NCI-H1417 treated with DMSO at 0.1 percent for 48 hours (cell line): ENCODE data around the gene RNF144B.
A peak's percentile ranks its signal among the peaks of the same experiment; 100 is the strongest.

Experiments
- DNase-seq: peaks from one replicate; lab custom pipeline; 2025; lab: John Stamatoyannopoulos, UW

The RNF144B gene

DNA sequence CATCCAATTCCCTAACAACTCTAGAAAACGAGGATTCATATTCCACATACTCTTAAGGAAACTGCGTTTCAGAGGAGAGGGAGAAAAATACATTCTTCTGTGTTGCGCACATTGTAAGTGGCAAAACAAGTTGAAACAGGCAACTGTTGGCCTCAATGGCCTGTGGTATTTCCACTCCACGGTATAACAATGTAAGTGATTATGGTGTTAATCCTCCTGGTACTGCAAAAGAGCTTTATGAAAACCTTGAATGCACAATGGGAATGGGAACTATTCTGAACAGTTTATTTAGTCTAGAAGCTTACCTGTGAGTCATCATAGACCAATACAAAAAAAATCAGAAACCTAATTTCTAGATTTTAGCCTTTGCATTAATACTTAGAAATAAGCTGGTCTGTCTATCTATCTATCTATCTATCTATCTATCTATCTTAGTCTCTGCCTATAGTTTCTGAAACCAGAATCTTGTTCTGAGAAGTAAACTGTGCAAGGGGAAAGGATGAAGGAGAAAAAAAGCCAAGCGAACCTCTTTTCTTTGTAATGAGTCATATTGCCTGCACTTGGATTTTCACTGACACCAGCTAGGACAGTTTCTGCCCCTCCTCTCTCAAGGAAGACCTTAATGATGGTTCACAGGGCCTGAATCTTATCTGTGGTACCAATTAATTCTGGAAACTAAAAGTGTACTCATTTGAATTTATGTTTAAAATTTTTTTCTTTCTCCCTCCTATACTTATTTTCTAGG lies 101.5 kb downstream of the RNF144B start:
- DNase-seq, result no peak

GRCh38 chr6:18489335-18489734 lies 102.2 kb downstream of the RNF144B start:
- DNase-seq, result no peak

- DNase-seq, result no peak
These were observed 104.3 kb downstream of the RNF144B start for GRCh38 chr6:18491308-18492045.

- no peak for DNase-seq
These were observed 105.8 kb downstream of the RNF144B start for GRCh38 chr6:18492972-18493371.

DNA sequence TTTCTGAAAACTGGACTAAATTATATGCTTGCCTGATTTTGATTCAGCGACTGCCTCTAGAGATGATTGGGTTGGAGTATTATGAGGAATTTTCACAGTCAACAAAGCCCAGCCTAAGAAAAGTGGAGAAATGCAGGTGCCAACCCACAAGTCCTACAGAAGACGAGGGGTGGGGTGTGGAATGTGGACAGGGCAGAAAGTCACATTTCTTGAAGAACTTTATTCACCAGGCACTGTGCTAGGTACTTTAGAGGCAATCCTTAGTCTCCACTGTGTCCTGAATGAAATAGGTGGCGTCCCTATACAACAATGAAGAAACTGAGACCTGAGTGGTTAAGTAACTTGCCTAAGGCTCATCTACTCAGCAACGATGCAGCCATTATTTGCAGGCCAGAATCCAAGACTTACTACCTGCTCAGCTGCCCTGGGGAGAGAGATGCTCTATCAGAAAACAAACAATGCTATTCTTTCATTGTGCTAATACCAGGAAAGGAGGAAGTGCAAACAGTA lies 106.3 kb downstream of the RNF144B start:
- DNase-seq, result no peak

- no peak for DNase-seq
These were observed 106.8 kb downstream of the RNF144B start for GRCh38 chr6:18493925-18494324.

GRCh38 chr6:18495236-18495635 lies 108.1 kb downstream of the RNF144B start:
- no peak for DNase-seq

DNA sequence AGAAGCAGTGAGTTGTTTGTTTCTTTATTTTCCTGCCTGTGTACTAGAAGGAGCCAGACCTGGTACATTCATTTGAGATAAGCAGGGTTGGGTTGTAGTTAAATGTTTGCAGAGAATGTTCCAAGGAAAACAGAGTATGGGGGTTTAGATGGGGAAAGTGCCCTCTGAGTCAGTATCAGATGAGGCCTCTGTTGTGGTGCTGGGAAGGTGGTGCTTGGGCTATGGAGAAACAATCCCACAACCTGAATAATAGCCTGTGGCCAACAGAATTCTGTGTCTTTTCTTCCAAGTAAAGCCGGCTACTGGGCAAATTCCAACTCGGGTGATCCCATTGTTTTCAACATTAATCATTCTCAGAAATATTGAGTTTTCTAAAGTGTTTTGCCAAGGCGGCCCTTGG lies 109.3 kb downstream of the RNF144B start:
- DNase-seq, result no peak

DNA sequence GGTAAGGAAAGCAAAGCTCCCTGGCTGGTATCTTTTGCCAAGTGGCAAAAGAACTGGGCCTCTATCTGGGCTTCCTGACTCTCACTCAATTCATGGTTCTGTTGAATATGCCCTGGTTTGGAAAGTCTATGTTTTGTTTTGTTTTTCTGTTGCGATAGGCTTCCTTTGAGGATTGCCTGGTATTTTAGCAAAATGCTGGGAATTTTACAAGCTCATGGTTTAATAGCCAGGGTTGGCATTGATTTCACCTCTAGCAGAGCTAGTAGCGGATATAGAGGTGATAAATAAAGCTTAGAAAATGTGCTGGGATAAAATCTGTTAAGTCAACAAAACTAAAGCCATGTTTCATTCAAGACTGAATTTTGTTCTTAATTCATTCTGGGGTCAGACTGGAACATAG lies 109.9 kb downstream of the RNF144B start:
- no peak for DNase-seq

- DNase-seq, result no peak
These were observed 111.3 kb downstream of the RNF144B start for GRCh38 chr6:18498408-18498807.

DNA sequence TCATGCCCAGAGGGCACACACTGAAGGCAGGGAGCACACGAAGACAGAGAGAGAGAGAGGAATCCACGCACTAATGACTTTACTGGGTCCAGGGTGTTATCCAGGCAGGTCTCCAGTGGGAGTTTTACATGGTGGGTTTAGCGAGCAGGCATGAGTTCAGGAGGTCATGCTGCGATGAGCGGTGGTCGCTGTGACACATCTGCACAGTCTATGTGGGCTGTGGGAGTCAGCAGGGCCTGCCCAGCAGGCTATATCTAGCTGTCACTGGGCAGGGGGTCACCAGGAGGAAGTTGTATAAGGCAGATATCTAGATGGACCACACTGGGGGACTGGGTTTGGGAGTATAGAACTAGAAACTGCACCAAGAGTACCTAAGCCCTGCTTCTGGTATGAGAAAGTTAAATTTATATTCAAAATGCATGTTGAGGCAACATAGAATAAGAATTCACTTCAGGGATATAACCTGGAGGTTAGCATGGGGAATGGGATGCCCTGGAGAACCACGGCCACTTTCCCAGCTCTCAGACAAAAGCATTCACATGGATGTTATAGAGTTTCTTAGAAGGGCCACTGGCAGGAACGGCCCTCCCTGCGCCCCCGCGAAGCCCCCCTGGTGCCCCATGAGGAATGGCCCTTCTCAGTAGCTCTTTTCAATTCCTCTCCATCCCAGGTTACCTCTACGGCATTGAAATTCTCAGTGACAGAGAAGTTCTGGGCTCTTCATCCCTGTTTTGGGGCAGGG lies 113.9 kb downstream of the RNF144B start:
- DNase-seq, result no peak

GRCh38 chr6:18501663-18502013 lies 114.5 kb downstream of the RNF144B start:
- DNase-seq, result no peak

DNA sequence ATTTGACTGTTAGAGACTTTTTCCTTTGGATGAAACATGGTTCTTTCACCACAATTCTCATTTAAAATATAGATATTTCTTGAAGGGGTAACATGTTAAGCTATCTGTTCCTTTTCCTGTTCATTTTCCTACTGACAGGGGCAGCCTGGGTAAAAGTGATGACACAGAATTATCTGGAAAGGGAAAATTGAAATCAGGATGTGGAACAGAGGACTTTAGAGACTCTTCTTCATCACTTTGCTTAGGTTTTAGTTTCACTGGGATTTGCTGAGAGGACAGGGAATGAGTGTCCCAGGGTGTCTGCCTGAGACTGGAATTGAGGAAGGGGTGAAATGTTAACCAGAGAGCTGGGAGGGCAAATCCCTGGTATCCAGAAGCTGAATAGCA lies 116.0 kb downstream of the RNF144B start:
- DNase-seq, result no peak

DNA sequence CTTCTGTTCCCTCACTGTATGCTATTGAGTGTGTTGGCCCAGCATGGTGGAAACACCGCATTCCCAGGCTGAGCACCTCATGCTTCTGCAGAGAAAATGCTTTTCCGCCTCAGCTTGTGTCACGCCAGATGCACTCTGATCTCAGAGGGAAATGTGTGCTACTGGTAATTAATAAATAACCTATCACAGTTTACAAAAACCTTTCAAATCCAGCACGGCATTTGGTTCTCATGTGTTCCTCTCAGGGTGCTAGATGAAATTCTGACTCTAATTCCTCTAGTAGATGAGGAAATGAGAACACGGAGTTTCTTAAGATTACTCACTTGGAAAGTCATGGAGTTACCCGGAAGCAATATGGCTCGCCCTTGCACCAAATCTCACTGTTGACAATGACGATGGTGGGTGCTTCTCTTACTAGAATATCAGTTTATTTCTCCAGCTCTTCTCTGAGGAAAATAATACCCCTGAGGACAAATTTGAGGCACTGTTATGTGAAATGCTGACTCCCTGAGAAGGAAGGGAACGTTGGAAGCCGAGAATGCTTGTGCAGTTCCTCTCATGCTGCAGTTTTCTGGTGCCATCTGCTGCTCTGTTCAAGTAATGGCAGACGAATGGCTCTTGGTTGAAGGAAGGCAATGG lies 116.6 kb downstream of the RNF144B start:
- peak; percentile 49 for DNase-seq

DNA sequence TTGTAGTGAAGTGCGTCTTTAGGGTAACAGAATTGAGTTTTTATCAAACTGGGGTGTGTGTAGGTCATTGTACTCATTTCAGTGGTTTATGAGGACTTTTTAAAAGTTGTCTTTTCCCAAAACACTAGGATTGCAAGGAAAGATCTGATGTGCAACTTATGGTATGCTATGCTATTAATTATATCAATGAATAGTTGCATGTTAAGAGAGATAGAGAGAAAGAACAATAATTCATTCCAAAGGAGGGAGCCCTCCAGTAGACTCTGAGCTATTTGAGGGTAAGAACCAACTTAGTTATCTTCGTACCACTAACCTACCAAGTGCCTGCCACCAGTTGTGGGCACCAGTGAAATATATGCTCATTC lies 117.1 kb downstream of the RNF144B start:
- no peak for DNase-seq

DNA sequence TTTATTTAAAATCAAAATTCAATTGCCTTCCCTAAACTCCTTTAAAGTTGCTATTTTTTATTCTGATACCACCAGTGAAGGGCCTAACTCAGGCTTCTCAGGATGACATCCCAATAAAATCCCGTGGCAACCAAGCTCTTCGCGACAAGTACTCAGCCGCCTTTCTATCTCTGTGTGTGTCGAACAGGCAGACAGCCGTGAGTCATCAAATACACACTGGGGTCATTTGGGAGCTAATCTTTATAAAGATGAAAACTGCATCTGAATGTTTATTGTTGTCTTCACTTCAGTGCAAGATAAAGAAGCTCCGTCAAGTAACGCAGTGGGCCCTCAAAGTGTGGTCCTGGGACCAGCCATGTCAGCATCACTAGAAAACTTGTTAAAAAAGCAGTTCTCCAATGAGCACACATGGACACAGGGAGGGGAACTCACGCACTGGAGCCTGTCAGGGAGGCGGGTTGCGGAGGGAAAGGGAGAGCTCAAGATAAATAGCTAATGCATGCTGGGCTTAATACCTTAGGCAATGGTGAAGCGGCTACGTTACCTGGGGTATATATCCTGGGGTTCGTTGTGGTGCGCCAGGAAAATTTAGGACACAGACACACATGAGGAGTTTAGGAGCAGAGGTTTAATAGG lies 119.3 kb downstream of the RNF144B start:
- no peak for DNase-seq

DNA sequence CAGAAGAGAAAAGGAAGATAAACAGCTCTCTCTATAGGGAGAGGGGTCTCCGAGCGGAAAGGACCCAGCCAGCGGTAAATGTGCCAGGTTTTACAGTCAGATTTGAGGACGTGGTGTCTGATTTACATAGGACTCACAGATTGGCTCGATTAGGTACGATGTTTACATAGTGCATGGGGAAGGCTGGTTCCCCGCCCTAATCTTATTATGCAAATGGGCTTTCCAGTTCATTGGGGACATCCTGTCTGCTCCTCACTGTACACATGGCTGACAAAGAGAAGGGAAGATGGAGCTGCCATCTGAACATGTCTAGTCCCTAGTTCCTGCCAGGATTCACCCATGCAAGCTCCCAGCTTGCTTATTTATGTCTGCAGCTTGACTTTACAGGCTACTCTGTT lies 119.9 kb downstream of the RNF144B start:
- DNase-seq, result peak; percentile 39

- DNase-seq, result no peak
These were observed 120.4 kb downstream of the RNF144B start for GRCh38 chr6:18507561-18507960.

GRCh38 chr6:18509871-18510643 lies 122.9 kb downstream of the RNF144B start:
- DNase-seq, result no peak

DNA sequence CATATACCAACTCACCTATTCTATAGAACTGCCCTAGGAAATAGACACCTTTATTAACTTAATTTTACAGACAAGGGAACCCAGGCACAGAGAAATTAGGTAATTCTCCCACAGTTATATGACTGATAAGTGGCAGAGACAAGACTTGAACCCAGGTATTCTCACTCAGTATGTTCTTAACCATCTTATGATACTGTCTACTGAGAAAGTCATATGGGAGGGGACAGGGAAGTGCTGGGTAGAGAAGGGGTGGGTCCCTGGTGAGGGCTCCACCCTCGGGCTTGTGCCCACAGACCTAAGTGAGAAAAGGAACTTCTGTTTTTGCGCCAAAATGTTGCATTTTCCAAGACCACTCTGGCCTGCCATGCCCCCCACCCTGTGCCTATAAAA lies 123.5 kb downstream of the RNF144B start:
- no peak for DNase-seq

GRCh38 chr6:18511211-18511610 lies 124.1 kb downstream of the RNF144B start:
- DNase-seq, result no peak
